ENCODE results near the gene CADPS2.

DNA sequence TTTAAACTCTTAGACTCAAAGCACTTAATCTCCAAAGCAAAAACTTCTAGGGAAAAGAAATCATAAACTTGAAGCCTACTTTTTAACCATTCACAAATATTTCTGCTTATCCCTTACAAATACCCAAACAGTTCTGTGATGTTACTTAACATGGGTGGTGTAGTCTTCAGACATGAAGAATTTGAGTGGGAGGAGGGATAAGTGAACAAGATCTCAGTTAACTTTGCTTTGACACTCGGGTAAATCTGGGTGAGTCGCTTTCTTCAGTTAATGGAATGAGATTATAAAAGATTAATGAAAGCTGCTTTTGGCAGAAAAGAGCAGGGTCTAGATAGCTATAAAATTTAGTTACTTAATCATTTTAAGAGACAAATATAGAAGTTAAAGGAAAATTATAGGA, 234.8 kb downstream of the CADPS2 start:
- TF ChIP-seq POLR2AphosphoS5 (IDR thresholded peaks at IDR 0.05) (no peak), POLR2A (IDR thresholded peaks at IDR 0.05) (no peak)
- TF ChIP-seq, protein P1, sequence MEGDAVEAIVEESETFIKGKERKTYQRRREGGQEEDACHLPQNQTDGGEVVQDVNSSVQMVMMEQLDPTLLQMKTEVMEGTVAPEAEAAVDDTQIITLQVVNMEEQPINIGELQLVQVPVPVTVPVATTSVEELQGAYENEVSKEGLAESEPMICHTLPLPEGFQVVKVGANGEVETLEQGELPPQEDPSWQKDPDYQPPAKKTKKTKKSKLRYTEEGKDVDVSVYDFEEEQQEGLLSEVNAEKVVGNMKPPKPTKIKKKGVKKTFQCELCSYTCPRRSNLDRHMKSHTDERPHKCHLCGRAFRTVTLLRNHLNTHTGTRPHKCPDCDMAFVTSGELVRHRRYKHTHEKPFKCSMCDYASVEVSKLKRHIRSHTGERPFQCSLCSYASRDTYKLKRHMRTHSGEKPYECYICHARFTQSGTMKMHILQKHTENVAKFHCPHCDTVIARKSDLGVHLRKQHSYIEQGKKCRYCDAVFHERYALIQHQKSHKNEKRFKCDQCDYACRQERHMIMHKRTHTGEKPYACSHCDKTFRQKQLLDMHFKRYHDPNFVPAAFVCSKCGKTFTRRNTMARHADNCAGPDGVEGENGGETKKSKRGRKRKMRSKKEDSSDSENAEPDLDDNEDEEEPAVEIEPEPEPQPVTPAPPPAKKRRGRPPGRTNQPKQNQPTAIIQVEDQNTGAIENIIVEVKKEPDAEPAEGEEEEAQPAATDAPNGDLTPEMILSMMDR (IDR thresholded peaks at IDR 0.05): no peak
